Measurements from ENCODE around the gene FKBP8. TPM values are rescaled to one million over a fixed set of nuclear protein-coding genes. Genes with fewer than 3 reads are reported as not detected.

Gene FKBP8
- polyA plus RNA-seq, 1 donor (not counting 4 experiments of a cell fraction or from before 2014, with no cell fraction given) = 115 TPM

DNA sequence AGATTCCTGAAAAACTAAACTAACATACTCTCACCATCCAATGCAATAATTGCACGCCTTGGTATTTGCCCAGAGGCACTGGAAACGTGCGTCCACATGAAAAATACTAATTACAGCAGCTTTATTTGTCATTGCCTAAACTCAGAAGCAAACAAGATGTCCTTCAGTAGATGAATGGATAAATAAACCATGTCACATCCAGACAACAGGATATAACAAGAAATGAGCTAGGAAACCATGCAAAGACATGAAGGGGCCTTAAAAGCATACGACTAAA is 46.5 kb downstream of the FKBP8 start:
- H3K4me1 ChIP-seq (ENCODE audit: control insufficient read depth, extremely low read depth, insufficient read depth, low read length) = peaks cover 30% of the 10 kb centered on the region
- no peak overlapping the region for H2AFZ ChIP-seq (ENCODE audit: control insufficient read depth, low read length)
- peaks cover 12% of the 10 kb centered on the region for H3K9me1 ChIP-seq (ENCODE audit: control insufficient read depth, extremely low read depth, insufficient read depth, low read length)
- DNase-seq (ENCODE audit: low read depth, low spot score) (no peak), FAIRE-seq (peak; percentile 36)
- no peaks in the 10 kb centered on the region for H3K27me3 ChIP-seq (ENCODE audit: control insufficient read depth, extremely low read depth, insufficient read depth, low read length)
- dilution Hi-C loops (cut with MboI; ENCODE audit: extremely low pct_ligation_motif_present, low sequenced_read_pairs) = no loop called here
- H3K79me2 ChIP-seq (ENCODE audit: control insufficient read depth, insufficient read depth, low read length) = peaks cover 85% of the 10 kb centered on the region
- H3K9ac ChIP-seq (ENCODE audit: control insufficient read depth, extremely low read depth, insufficient read depth, low read length) = peak overlapping the region; percentile 36
- H3K4me2 ChIP-seq (ENCODE audit: control insufficient read depth, extremely low read depth, insufficient read depth, low read depth, low read length) = peak overlapping the region; percentile 69
- H3K9me3 ChIP-seq (ENCODE audit: control insufficient read depth, low read depth, low read length) = no peaks in the 10 kb centered on the region
- H3K27ac ChIP-seq (ENCODE audit: control insufficient read depth, insufficient read depth, low read length) = peak overlapping the region; percentile 77
- peaks cover 1 to 13% of the 10 kb centered on the region in 2 experiments for H3K36me3 ChIP-seq (ENCODE audit: control insufficient read depth in 2 of 2, extremely low read depth in 1 of 2, insufficient read depth in 2 of 2, low read length in 2 of 2)
- no peak for TF ChIP-seq CTCF (optimal IDR thresholded peaks at IDR 0.05 in 1 of 3, IDR thresholded peaks at IDR 0.05 in 1 of 3, conservative IDR thresholded peaks at IDR 0.05 in 1 of 3; ENCODE audit: extremely low read depth in 1 of 3, insufficient read depth in 2 of 3, low read length in 3 of 3)
- no peak for TF ChIP-seq EZH2 (IDR thresholded peaks at IDR 0.05; ENCODE audit: low read length)
- H4K20me1 ChIP-seq (ENCODE audit: control insufficient read depth, extremely low read depth, insufficient read depth, low read length) = peaks cover 36% of the 10 kb centered on the region
- peak overlapping the region in 1 of 3 experiments; percentile 10 for H3K4me3 ChIP-seq (ENCODE audit: control insufficient read depth in 2 of 3, extremely low read depth in 1 of 3, insufficient read depth in 2 of 3, low read depth in 1 of 3, low read length in 3 of 3)

DNA sequence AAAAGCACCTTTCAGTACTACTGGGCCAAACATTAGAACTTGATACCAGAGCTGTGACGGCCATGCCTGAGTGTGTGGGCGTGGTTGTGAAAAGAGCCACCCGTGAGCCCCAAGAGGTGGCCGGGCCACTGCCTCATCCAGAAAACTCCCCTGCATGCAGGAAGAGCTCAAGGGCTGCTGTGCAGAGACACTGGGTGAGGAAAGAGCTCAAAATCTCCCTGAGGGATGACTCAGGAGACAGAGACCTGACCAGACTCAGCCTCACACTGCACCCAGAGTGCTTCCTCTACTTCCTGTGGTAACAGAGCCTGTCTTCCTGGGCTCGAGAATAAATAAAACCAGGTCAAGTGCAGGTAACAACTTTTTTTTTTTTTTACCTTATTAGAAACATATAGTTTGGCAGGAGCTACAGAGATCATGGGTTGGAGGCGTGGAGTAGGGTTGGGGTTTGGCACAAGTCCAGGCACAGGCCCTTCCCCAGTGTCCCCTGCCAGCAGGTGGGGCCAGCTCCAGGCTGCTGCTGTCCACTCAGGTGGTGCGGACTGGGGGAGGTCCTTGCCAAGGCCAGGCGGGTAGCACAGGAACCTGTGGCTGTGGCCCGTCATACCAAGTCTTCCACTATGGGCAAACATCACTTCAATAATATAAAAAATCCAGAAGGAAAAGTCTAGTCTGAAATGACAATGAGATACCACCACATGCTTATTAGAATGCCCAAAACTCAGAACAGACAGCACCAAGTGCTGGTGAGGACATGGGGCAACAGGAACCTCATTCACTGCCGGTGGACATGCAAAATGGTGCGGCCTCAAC is 47.0 kb downstream of the FKBP8 start:
- H2AFZ ChIP-seq (ENCODE audit: control insufficient read depth, low read length) = no peak overlapping the region
- H3K27ac ChIP-seq (ENCODE audit: control insufficient read depth, insufficient read depth, low read length) = peak overlapping the region; percentile 77
- DNase-seq (ENCODE audit: low read depth, low spot score) (peak; percentile 26), FAIRE-seq (peak; percentile 97)
- peaks cover 29% of the 10 kb centered on the region for H3K4me1 ChIP-seq (ENCODE audit: control insufficient read depth, extremely low read depth, insufficient read depth, low read length)
- TF ChIP-seq CTCF (optimal IDR thresholded peaks at IDR 0.05 in 1 of 3, IDR thresholded peaks at IDR 0.05 in 1 of 3, conservative IDR thresholded peaks at IDR 0.05 in 1 of 3; ENCODE audit: extremely low read depth in 1 of 3, insufficient read depth in 2 of 3, low read length in 3 of 3) (peak in 2 of 3 experiments; percentile 6 to 40), EZH2 (IDR thresholded peaks at IDR 0.05; ENCODE audit: low read length) (no peak)
- H3K9ac ChIP-seq (ENCODE audit: control insufficient read depth, extremely low read depth, insufficient read depth, low read length) = peak overlapping the region; percentile 59
- dilution Hi-C loops (cut with MboI; ENCODE audit: extremely low pct_ligation_motif_present, low sequenced_read_pairs) = no loop called here
- peaks cover 85% of the 10 kb centered on the region for H3K79me2 ChIP-seq (ENCODE audit: control insufficient read depth, insufficient read depth, low read length)
- peaks cover 34% of the 10 kb centered on the region for H4K20me1 ChIP-seq (ENCODE audit: control insufficient read depth, extremely low read depth, insufficient read depth, low read length)
- peak overlapping the region; percentile 69 for H3K4me2 ChIP-seq (ENCODE audit: control insufficient read depth, extremely low read depth, insufficient read depth, low read depth, low read length)
- H3K9me3 ChIP-seq (ENCODE audit: control insufficient read depth, low read depth, low read length) = no peaks in the 10 kb centered on the region
- H3K4me3 ChIP-seq (ENCODE audit: control insufficient read depth in 2 of 3, extremely low read depth in 1 of 3, insufficient read depth in 2 of 3, low read depth in 1 of 3, low read length in 3 of 3) = peak overlapping the region in 1 of 3 experiments; percentile 21
- H3K27me3 ChIP-seq (ENCODE audit: control insufficient read depth, extremely low read depth, insufficient read depth, low read length) = no peaks in the 10 kb centered on the region
- H3K9me1 ChIP-seq (ENCODE audit: control insufficient read depth, extremely low read depth, insufficient read depth, low read length) = peaks cover 10% of the 10 kb centered on the region
- peaks cover 1 to 12% of the 10 kb centered on the region in 2 experiments for H3K36me3 ChIP-seq (ENCODE audit: control insufficient read depth in 2 of 2, extremely low read depth in 1 of 2, insufficient read depth in 2 of 2, low read length in 2 of 2)

Data from keratinocyte (primary cell).